Vagina (tissue), 2 donors: Measurements from ENCODE around the gene CIAO3.

Experiments
- CTCF ChIP-seq, 3 experiments: fragments of 450-650 bp in 2 of 3; fragments of 200-600 bp in 1 of 3; sonication (generic) in 1 of 3; IDR thresholded peaks; one replicate each; pipeline ENCODE4 v1.5.1; 2017 to 2019; ENCODE audit warnings: antibody characterized with exemption in 3 of 3, mild to moderate bottlenecking in 2 of 3, moderate library complexity in 2 of 3
- POLR2A ChIP-seq, 2 donors: fragments of 450-650 bp; IDR thresholded peaks; one replicate each; pipeline ENCODE4 v1.6.1; 2017; ENCODE audit warnings: antibody characterized with exemption in 2 of 2, mild to moderate bottlenecking in 2 of 2, moderate library complexity in 2 of 2

DNA sequence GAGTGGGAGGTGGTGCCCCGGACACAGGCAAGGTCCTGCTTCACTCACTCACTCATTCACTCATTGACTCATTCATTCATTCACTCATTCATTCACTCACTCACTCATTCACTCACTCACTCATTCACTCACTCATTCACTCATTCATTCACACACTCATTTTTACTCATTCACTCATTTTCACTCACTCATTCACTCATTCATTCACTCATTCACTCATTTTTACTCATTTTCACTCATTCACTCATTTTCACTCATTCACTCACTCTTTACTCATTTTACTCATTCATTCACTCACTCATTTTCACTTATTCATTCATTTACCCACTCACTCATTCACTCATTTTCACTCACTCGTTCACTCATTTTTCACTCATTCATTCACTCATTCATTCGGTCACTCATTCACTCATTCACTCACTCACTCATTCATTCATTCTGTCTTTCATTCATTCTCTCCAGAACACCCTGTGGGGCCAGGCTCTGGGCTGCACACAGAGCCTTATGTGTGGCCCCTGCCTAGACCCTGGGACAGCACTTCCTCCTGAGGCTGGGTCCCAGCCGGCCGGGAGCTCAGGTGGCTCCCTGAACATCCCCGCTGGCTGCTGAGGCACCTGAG lies 38.2 kb upstream of the CIAO3 start:
- no peak for TF ChIP-seq CTCF (IDR thresholded peaks at IDR 0.05)
- no peak for TF ChIP-seq POLR2A (IDR thresholded peaks at IDR 0.05)
